Body of pancreas (tissue), 4 donors: ENCODE results near the gene PPIH.

ENCODE experiments used
- CTCF ChIP-seq, 7 experiments: fragments of 450-650 bp in 4 of 7; fragments of 200-600 bp in 3 of 7; sonication (generic) in 3 of 7; IDR thresholded peaks; one replicate each; pipeline ENCODE4 v1.5.1; 2016 to 2019; ENCODE audit warnings: antibody characterized with exemption in 7 of 7
- POLR2A ChIP-seq, 3 donors: fragments of 450-650 bp; IDR thresholded peaks; one replicate each; pipeline ENCODE4 v1.6.1; 2016; ENCODE audit warnings: antibody characterized with exemption in 3 of 3, mild to moderate bottlenecking in 2 of 3

GRCh38 chr1:42686418-42686817 is 28.2 kb downstream of the PPIH start:
- TF ChIP-seq CTCF (IDR thresholded peaks at IDR 0.05) (no peak), POLR2A (IDR thresholded peaks at IDR 0.05) (no peak)
